Esophagus muscularis mucosa (tissue), 4 donors: ENCODE measurements around the gene RUVBL2.
"Not testable (repeated sequence)": the region's sequence is repeated elsewhere in the genome, so short reads cannot be mapped to it uniquely, and the experiment has no call there.

ENCODE experiments used
- CTCF ChIP-seq, 3 experiments: fragments of 200-600 bp in 2 of 3; fragments of 450-650 bp in 1 of 3; sonication (generic) in 2 of 3; IDR thresholded peaks; one replicate each; pipeline ENCODE4 v1.5.1; 2017 to 2019; ENCODE audit warnings: antibody characterized with exemption in 3 of 3, mild to moderate bottlenecking in 2 of 3, moderate library complexity in 1 of 3
- EP300 ChIP-seq: sonication (generic); formaldehyde crosslinking; IDR thresholded peaks from one replicate; pipeline ENCODE4 v1.6.1; 2017; ENCODE audit warnings: antibody characterized with exemption
- POLR2AphosphoS5 ChIP-seq, 2 donors: sonication (generic); formaldehyde crosslinking; IDR thresholded peaks; one replicate each; pipeline ENCODE4 v1.6.1; 2017; ENCODE audit warnings: antibody characterized with exemption in 2 of 2

- not testable (repeated sequence) for TF ChIP-seq EP300; POLR2AphosphoS5 (IDR thresholded peaks at IDR 0.05); CTCF (IDR thresholded peaks at IDR 0.05)
Measured at GRCh38 chr19:49025088-49025487, 31.4 kb downstream of the RUVBL2 start.
